NB4 (cell line): ENCODE data around the gene GPC5.

ENCODE experiments used
- MYC ChIP-seq: IDR thresholded peaks from 2 replicates; pipeline ENCODE4 v1.6.1; 2011; ENCODE audit warnings: low read depth, low read length
- POLR2A ChIP-seq: IDR thresholded peaks from 2 replicates; pipeline ENCODE4 v1.6.1; 2011; ENCODE audit warnings: mild to moderate bottlenecking; ENCODE audit not compliant: insufficient read length; ENCODE audit errors: extremely low read depth
- TF ChIP-seq, protein P1 (sequence below): IDR thresholded peaks from one replicate; pipeline ENCODE4 v1.5.1; 2012; ENCODE audit warnings: low read depth, low read length
- TF ChIP-seq, protein P2 (sequence below): IDR thresholded peaks from 2 replicates; pipeline ENCODE4 v1.6.1; 2011; ENCODE audit warnings: low read depth, low read length

DNA sequence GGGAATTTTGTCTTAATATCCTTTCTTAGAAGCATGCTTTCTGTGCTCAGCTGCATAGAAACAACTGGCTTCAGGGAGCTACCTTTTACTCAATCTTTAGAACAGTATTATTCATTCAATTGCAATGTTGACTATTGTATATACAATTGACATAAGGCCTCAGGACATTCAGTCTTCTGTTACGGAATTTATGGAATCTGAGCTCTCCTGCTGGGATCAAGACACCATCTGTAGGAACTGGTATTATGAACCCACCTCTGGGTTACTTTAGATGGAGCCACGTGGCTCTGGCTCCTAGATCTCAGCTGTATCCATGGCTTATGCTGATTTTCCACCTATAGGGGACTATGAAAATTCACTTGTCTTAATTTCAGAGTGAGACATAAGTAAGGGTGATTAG lies 1112.0 kb downstream of the GPC5 start:
- TF ChIP-seq, protein P1, sequence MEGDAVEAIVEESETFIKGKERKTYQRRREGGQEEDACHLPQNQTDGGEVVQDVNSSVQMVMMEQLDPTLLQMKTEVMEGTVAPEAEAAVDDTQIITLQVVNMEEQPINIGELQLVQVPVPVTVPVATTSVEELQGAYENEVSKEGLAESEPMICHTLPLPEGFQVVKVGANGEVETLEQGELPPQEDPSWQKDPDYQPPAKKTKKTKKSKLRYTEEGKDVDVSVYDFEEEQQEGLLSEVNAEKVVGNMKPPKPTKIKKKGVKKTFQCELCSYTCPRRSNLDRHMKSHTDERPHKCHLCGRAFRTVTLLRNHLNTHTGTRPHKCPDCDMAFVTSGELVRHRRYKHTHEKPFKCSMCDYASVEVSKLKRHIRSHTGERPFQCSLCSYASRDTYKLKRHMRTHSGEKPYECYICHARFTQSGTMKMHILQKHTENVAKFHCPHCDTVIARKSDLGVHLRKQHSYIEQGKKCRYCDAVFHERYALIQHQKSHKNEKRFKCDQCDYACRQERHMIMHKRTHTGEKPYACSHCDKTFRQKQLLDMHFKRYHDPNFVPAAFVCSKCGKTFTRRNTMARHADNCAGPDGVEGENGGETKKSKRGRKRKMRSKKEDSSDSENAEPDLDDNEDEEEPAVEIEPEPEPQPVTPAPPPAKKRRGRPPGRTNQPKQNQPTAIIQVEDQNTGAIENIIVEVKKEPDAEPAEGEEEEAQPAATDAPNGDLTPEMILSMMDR = no peak
- TF ChIP-seq POLR2A = no peak
- TF ChIP-seq, protein P2, sequence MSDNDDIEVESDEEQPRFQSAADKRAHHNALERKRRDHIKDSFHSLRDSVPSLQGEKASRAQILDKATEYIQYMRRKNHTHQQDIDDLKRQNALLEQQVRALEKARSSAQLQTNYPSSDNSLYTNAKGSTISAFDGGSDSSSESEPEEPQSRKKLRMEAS = no peak
- TF ChIP-seq MYC = no peak
